GM21825 (cell line): ENCODE results near the gene ANKS1B.
"Not testable (repeated sequence)": the region's sequence is repeated elsewhere in the genome, so short reads cannot be mapped to it uniquely, and the experiment has no call there.

Experiments
- ATAC-seq: cut with Tn5 transposase; IDR thresholded peaks from one replicate; pipeline ENCODE4 v1.9.1; 2021; ENCODE audit warnings: mild to moderate bottlenecking, moderate library complexity; ENCODE audit not compliant: unreplicated experiment

The ANKS1B gene

GRCh38 chr12:99879439-99879838 is 105.3 kb downstream of the ANKS1B start:
- no peak for ATAC-seq

DNA sequence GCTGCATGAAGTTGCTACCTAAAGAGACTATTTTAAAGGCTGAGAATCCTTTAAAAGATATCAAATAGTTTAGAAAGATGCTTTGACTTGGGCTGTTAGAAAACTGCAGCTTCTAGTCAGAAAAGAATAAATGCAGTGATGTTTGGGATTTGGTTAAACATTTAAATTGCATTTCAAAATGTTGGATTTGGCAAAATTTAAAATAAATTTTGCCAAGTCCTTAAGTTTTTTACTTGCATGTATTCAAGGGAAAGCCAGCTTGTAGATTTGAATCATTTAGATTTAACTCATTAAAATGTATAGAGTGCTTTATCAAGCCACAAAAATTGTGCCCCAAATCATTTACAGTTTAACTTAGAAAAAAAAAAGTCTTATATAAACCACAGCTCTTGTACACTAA is 109.7 kb downstream of the ANKS1B start:
- no peak for ATAC-seq

- no peak for ATAC-seq
Measured at GRCh38 chr12:99870085-99870484, 114.7 kb downstream of the ANKS1B start.

- no peak for ATAC-seq
Measured at GRCh38 chr12:99861731-99862130, 123.0 kb downstream of the ANKS1B start.

DNA sequence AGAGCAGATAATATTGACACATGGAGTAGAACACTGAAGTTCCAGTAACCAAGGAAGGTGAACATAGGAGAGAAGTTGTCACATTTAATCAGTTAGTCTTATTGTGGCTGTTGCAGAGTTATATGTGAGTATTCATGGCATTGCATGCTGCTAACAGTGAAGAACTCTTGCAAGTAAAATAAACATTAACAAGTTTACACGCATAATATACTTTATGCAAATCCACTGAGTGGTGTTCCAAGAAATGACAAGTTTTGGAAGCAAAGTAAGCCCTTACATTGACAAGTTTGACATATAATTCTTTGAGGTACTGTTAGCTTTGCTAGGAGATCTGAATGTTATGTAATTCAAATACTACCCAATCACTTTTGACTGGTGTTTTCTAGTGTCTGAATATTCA is 125.6 kb downstream of the ANKS1B start:
- no peak for ATAC-seq

DNA sequence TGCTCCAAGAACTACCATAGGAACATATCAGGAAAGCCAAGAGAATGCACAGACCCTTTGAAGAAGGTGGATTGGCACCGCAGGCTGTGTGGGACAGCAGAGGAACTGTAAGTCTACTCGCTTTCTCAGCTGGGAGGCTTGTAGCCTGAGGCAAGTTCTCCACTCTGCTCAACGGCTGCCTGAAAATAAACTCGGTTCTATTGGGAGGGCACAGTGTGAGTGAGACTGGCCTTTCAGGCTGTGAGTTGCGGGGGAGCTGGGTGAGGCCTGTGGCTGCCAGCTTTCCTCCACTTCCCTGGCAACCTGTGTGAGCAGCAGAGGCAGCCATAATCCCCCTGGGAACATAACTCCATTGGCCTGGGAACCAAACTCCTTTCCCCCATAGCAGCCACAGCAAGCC is 132.1 kb downstream of the ANKS1B start:
- no peak for ATAC-seq

DNA sequence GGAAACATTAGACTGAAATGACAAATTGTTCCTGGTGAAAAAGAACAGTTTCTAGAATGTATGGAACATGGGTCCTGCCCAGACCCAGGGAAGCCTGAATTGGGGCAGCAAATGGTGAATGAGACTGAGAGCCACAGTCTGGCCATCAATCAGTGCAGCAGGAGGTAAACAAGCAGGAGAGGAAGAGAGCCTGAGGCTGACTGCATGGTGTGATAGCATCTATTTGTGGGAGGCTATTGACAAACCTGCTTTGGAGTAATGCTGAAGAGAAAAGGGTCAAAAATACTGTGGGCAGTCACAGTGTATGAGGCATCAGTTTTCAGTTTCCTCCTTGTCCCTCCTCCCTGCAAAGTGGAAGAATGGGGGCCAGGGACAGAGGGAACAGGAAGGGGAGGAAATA is 136.8 kb downstream of the ANKS1B start:
- ATAC-seq, result no peak

DNA sequence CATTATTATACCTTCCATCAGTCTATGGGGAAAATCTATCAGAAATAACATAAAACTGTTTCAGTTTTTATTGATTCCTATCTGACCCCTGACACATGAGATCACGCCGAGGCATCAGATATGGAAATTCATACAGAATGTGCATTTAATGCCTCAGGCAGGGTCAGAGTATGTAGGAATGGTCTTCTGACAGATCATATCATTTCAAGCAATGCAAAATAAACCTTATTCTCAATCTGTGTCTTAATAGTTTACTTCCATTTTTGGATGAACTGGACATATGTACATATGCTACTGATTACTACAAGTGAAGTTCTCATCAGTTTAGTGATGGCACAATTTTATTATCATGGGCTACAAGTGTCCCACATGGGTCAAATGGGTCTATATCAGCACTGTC is 150.0 kb downstream of the ANKS1B start:
- ATAC-seq, result no peak

DNA sequence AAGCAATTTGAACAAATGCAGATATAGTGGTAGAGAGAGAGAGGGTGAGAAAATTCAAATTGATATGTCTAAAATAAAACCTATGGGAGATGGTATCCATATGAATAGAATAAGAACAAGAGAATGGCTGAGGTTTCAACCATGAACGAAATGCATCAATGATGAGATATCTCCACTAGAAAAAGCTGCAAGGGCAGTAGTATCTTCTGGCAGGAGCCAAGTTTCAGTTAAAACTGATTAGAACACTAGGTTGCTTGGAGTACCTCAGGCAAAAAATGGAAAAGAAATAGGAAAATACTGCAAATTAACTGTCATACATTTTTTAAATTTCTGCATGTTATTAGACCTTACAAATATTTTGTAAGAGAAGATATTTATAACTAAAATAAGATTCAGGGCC is 151.3 kb downstream of the ANKS1B start:
- no peak for ATAC-seq

DNA sequence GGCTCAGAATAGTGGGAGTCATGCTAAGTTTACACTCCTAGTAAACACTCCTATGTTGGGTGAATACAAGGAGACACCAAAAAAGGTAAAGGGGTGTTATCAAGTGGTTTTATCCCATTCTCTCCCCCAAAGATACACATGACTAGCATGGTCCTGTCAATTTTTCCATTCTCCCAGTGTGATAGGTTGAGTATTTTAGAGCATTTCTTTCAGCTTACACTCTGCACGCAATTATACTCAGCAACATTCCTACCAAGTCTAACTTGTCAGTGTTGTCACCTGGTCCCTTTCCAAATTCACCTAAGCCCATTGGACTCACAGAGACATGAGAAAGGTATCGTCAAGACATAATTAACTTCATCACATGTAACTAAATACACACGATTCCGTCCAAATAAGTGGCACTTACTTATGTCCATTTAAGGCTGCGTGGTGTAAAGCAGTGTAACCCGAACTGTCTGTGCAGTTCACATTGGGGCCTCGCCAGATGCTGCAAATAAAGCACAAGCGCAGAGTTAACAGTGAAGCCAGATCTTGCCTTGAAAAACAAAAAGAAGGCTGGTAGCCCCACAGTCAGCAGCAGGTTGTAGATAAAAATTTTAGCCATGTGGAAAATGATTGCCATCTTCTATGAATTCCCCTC is 159.7 kb downstream of the ANKS1B start:
- ATAC-seq, result no peak

DNA sequence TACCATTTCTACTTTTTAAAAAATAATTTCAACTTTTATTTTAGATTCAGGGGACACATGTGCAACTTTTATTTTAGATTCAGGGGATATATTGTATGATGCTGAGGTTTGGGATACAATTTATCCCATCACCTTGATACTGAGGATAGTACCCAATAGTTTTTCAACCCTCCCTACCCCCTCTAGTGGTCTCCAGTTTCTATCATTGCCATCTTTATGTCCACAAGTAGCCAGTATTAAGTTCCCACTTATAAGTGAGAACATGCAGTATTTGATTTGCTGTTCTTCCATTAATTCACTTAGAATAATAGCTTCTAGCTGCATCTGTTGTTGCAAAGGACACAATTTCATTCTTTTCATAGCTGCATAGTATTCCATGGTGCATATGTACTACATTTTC is 162.5 kb downstream of the ANKS1B start:
- no peak for ATAC-seq

DNA sequence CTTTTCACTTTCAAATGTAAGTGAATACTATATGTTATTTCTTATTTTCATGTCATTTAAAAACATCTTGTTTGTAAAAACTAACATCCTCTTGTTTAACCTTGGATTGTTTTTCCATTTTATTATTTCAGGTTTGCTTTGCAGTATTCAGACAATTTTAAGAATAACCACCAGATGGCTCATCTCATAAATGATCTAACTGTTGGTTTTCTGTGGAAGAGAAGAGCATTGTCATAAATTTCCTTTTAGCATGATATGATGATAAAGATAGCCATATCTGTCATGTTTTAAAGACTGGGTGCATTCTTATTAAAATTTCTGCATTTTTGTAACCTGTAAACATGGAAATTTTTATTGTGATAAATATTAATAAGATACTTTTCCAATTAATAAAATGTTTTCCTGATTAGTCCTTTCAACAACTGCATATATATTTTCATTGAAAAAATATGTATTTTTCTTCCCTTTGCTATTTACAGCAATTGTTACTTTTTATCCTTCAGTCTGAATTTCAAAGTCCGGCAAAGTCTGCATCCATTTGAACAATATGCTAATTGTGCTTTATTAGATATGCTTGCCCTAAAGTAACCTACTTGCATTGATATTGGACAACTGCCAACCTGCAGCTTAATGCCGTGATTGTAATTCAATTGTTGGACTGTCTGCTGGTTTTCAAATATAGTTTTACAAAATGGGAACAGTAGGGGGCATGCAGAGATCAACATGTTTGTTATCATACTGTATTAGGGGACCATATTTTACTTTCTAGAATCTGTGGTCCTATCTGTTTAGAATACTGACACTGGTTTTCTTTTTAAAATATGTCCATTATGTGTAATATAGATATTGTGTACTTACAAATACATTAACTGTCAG is 173.8 kb downstream of the ANKS1B start:
- ATAC-seq, result no peak

- ATAC-seq, result no peak
Measured at GRCh38 chr12:99809909-99810308, 174.8 kb downstream of the ANKS1B start.

DNA sequence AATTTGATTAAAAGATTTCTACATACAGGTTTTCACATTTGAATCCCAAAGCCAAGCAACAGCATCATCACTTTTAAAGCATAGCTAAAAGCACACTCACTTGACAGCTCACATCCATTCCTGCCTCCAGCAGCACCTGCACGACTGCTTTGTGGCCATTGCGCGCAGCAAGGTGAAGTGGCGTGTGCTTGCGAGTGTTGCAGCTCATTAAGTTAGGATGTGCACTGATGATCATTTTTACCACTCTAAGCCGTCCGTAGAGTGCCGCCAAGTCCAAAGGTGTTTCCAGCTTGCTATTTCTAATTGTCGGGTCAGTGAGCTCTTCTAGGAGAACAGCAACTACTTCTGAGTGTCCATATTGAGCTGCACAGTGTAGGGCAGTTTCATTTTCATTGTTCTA is 178.4 kb downstream of the ANKS1B start:
- no peak for ATAC-seq

DNA sequence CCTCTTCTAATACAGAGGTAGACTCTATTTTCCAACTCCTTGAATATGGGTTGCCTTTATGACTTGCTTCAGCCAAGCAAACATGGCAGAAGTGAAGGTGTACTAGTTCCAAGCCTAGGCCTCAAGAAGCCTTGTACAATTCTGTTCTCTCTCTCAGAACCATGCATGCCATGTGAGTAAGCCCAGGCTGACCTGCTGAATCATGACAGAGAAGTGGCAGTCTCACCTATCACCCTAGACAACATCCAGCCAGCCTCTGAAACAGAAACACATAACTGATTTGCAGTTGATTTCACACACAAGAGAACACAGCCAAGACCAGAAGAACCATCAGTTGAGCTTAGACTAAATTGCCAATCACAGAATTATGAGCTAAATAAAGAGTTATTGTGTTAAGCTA is 180.0 kb downstream of the ANKS1B start:
- ATAC-seq, result no peak

DNA sequence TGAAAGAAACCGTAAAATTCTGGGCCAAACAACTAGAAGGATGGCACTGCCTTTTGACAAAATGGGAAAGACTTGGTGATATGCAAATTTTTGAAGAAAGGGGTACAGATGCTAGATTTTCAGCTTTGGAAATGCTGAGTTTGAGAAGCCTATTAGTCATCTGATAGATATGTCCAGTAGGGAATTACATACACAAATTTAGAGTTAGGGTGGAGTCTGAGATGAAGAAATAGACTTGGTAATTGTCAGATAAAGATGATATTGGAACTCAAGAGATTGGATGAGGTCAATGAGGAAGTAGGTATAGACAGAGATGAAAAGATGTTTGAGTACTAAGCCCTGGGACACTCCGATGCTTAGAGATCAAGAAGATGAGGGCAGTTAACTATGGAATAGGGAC is 184.1 kb downstream of the ANKS1B start:
- no peak for ATAC-seq

DNA sequence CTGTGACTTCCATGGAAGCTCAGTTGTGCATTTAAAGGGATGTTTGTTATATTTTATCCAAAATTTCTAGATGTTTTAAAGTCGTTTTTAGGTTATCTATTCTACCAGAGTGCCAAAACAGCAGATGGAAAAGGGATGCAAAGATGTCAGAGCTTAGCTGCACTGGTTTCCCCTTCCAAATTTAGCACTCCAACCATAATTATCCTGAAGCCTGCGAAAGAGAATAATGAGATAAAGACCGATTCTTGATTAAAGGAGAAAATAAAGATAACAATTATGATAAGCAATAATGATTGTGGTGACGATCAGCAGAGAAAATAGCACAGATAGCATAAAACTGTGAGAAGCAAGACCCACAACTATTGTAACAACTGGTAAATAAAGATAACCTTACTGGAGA is 186.8 kb downstream of the ANKS1B start:
- not testable (repeated sequence) for ATAC-seq

DNA sequence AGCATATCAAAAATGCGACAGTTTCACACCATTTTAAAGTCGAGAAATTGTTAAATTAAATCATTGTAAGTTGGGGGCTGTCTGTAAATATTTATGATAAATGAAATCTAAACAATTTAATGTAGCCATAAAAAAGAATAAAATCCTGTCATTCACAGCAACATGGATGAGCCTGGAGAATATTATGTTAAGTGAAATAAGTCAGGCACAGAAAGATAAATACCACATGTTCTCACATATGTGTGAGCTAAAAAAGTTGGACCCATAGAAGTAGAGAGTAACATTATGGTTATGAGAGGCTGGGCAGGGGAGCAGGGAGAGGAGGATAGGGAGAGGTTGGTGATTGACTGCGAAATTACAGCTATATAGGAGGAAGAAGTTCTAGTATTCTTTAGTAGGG is 201.3 kb downstream of the ANKS1B start:
- ATAC-seq, result no peak

DNA sequence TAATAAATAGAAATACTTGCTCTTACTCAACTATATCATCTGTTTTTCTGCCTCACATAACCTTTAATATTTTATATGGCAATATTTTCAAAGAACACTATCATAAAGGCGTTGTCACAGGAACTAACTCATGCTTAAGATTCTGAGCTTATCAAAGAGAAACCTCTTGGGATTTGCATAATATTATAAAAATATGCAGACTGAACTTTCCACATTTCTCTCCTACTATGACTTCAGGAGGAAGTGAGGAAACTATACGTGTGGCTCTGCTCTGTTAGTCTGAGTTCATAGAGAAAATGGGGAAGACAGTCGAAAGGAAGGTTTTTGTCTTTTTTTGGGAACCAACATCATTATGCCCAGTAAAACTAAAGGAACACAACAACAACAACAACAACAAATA is 212.5 kb downstream of the ANKS1B start:
- no peak for ATAC-seq

DNA sequence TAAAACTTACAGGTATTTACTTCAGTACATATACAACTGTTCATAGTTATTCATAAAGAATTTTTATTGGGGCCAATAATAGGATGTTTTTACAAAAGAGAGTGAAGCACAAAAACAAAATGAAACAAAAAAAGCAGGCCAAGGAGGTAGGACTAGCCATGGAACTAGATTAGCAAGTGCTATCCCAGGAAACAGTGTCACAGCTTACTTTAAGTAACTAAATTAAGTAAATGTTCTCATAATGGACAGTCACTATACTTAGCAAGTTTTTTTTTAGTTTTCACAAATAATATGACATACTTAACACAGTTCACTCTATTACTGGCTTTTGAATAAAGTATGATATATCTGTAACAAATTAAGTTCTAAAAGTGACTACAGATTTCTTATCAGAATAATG is 213.1 kb downstream of the ANKS1B start:
- no peak for ATAC-seq

- ATAC-seq, result no peak
Measured at GRCh38 chr12:99769396-99769980, 215.2 kb downstream of the ANKS1B start.

GRCh38 chr12:99768758-99769157 is 216.0 kb downstream of the ANKS1B start:
- no peak for ATAC-seq
